VCaP (cell line): ENCODE data around the gene ARHGAP19.

Source experiments
- H3K27ac ChIP-seq: fragments of 450-650 bp; 2 replicates; pipeline ENCODE4 v1.5.1; 2017
- TF ChIP-seq, protein P1 (sequence below): fragments of 450-650 bp; conservative IDR thresholded peaks from 2 replicates; pipeline ENCODE4 v1.5.1; 2017; ENCODE audit warnings: mild to moderate bottlenecking, moderate library complexity

Gene ARHGAP19, protein sequence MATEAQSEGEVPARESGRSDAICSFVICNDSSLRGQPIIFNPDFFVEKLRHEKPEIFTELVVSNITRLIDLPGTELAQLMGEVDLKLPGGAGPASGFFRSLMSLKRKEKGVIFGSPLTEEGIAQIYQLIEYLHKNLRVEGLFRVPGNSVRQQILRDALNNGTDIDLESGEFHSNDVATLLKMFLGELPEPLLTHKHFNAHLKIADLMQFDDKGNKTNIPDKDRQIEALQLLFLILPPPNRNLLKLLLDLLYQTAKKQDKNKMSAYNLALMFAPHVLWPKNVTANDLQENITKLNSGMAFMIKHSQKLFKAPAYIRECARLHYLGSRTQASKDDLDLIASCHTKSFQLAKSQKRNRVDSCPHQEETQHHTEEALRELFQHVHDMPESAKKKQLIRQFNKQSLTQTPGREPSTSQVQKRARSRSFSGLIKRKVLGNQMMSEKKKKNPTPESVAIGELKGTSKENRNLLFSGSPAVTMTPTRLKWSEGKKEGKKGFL

DNA sequence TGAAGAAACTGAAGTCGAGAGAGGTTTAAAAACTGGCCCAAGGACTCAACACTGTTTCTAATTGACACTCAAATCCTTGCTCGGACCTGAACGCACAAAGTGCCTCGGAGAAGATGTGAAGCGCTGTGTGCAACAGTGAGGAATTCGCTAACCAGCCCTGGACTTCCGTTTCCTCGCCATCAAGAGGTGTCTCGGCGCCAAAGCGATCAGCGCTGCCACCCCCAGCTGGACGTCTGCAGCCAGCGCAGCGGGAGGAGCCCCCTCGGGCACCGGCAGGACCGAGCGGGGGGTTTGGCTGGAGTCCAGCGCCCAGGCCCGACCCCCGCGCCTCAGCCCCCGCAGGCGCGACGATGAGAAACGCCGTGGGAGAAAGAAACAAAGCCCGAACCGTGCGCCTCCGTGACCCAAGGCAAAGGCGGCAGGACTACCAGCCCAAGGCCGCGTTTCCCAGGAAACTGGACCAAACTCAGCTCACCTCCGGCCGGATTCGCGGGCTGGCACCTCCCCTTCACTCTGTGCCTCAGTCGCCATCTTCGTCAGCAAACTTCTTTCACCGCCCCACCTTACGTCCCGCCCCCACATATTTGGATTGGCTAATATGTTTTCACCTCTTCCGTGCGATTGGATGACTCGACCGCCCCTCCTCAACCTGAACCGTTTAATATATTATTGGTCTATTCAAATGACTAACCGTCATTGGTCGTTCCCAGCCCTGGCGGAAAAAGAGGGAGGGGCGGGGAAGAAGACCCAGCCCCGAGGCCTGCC is at the start of gene ARHGAP19:
Gene ARHGAP19, minus strand, starts transcription at position 541 of the 765 bp plus-strand sequence. Its CDS starts 10 bp downstream, at position 531.
- TF ChIP-seq, protein P1, sequence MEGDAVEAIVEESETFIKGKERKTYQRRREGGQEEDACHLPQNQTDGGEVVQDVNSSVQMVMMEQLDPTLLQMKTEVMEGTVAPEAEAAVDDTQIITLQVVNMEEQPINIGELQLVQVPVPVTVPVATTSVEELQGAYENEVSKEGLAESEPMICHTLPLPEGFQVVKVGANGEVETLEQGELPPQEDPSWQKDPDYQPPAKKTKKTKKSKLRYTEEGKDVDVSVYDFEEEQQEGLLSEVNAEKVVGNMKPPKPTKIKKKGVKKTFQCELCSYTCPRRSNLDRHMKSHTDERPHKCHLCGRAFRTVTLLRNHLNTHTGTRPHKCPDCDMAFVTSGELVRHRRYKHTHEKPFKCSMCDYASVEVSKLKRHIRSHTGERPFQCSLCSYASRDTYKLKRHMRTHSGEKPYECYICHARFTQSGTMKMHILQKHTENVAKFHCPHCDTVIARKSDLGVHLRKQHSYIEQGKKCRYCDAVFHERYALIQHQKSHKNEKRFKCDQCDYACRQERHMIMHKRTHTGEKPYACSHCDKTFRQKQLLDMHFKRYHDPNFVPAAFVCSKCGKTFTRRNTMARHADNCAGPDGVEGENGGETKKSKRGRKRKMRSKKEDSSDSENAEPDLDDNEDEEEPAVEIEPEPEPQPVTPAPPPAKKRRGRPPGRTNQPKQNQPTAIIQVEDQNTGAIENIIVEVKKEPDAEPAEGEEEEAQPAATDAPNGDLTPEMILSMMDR = peak; percentile 29
- peak within 1 kb of the TSS; percentile 85 for H3K27ac ChIP-seq

DNA sequence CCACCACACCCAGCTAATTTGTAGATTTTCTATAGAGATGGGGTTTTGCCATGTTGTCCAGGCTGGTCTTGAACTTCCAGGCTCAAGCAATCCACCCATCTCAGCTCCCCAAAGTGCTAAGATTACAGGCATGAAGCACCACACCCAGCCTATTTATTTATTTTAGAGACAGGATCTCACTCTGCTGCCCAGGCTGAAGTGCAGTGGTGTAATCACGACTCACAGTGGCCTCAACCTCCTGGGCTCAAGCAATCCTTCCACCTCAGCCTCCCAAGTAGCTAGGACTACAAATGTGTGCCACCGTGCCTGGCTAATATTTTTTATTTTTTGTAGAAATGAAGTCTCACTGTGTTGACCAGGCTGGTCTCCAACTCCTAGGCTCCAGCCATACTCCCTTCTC is 49.0 kb upstream of the ARHGAP19 start:
- TF ChIP-seq, protein P1 = no peak
- H3K27ac ChIP-seq = no peak overlapping the region

GRCh38 chr10:97338041-97338440 is 45.6 kb upstream of the ARHGAP19 start:
- TF ChIP-seq, protein P1 = no peak
- peak overlapping the region; percentile 96 for H3K27ac ChIP-seq

GRCh38 chr10:97336942-97337831 is 44.8 kb upstream of the ARHGAP19 start:
- TF ChIP-seq, protein P1 = no peak
- peak overlapping the region; percentile 96 for H3K27ac ChIP-seq

DNA sequence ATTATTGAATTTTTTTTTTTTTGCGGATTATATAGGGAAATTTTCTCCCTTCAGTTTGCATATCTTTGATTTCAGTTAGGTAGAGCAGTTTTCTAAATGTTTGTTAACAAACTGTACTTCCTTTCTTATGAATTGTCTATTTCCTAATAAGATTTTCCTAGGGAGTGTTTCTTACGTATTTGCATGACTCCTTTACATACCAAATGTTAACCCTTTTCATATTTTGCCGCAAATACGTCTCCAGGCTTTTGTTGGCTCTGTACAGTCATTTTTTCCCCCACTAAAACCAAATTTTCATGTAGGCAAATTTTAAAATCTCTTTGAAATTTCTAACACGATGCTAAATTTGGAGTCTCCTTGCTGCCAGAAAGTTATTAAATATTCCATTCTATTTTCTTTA is 44.0 kb upstream of the ARHGAP19 start:
- H3K27ac ChIP-seq = peak overlapping the region; percentile 96
- TF ChIP-seq, protein P1 = no peak

DNA sequence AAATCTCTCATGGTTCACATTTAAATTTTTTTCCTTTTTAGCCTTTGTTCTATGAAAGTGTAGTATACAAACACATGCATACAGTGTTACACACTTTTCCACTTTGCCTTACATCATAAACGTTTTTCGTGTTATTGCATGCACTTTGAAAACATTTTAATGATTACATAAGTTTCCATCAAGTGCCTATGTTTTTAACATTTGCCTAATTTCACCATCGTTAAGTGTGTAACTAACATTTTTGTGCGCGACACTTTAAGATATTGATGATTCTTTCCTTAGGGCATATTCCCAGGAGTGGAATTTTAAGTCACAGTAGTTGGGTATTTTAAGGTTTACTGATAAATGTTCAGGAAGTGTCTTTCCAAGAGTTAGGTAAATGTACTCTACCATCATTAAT is 43.6 kb upstream of the ARHGAP19 start:
- peak overlapping the region; percentile 96 for H3K27ac ChIP-seq
- TF ChIP-seq, protein P1 = no peak
